NCI-H2227 (cell line): ENCODE results near the gene SH3RF3.

ENCODE experiments used
- DNase-seq: peaks from one replicate; lab custom pipeline; 2025; ENCODE audit not compliant: unreplicated experiment; lab: John Stamatoyannopoulos, UW

The SH3RF3 gene

DNA sequence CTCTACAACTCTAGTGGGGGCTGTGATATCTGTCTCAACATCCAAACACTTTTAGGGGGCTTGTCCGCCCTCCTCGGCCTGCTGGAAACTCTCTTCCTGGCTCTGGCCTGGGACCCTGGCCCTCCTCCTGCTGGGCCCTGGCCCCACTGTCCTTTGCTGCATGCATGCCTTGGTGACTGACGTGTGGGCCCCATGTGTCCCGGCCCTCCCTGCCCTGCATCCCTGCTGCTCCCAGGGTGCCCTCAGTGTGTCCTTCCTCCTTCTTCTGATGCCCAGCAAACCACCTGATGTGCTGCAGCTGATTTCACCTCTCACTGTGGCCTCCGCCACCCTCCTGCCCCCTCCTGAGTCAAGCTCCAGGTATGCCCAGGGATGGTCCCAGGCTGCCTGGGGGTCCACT, 383.1 kb downstream of the SH3RF3 start:
- DNase-seq: no peak

DNA sequence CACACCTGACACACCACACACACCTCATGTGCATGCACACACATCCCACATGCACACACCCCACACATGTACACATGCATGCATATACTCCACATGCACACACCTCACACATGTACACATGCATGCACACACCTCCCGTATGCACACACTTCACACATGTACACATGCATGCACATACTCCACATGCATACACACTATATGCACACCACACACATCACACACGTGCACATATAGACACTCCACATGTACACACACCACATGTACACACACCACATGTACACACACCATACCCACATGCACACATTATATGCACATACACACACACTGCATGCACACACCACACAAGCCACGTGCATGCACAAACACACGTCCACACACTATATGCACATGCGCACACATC, 384.2 kb downstream of the SH3RF3 start:
- DNase-seq: no peak

DNA sequence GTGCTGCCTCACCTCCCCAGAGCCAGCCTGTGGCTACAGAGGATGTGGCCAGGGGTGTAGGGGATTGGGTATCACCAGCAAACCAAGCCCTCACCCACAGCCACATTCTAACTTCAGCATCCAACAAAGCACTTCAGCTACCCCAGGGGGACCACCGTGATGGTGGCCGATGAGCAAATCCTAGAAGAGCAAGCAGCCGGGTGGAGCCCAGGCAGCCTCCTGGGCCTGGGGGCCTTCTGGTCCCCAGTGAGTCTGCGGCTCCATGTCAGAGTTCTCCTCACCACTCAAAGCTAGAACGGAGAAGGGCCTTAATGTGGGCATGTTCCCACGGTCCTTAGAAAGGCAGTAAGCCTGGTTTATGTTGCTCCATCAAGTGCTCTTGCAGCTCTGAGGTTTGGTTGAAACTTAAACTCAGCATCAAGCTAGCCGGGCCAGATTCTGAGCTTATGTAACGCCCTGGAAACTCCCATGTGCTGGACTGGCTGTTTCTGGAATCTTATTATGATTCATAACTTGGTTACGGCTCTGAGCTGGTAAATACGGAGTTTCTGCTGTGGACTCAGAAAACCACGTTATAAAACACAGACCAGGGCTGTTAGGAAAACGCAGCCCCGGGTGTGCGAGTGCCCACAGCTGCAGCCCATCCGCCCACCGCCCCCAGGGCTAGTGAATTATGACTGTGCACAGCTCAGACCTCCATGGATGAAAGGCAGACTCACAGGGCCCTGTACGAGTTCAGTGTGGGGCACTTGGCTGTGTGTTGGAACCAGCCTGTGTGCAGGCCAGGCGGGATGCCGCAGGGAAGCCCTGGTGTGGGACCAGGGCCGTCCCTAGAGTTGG, 385.0 kb downstream of the SH3RF3 start:
- DNase-seq: no peak

DNA sequence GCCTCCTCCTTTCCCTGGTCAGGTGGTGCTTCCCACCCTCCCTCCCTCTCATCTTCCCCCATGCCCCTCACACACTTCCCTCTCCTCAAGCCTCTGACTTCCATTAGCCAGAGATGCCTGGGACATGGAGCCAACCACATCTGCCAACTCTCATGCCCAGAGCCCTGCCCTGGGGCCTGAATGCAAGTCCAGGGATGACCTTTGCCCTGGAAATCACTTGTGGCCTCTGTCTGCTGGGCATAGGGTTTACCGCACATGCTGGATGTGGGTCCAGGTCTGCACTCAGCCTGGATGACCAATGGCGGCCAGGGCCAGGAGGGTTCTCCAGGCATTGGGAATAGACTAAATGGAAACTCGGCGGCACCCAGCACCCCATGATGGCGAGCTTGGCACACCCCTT, 385.9 kb downstream of the SH3RF3 start:
- DNase-seq: no peak

DNA sequence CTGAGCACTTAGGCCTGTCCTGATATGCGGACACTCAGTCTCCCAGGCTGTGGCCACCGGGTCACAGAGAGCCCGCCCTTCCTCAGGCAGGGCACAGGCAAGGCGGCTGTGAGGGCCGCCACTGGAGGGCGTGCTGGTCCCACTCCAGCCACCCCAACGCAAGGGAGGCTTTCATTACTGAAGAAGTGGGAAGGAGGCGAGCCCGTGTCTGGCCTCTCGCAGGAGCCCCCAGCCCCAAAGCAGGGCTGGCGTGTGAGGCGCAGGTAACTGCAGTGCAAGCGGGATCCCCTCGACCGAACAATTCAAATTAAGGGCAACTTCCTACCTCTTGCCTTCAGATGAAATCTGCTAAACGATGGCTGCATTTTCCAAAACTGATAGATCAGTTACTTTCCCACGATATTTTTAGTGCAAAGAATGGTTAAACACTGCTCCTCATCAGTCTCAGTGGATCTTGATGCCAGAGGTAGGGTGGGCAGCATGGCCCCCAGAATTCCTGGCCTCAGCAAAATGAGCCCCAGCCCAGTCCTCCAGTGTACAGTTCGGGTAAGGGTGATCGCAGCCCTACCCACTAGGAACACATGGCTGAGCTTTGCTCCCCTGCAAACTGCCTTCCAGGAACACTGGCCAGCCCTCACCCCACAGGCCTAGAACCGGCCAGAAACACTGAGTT, 387.6 kb downstream of the SH3RF3 start:
- DNase-seq: no peak

DNA sequence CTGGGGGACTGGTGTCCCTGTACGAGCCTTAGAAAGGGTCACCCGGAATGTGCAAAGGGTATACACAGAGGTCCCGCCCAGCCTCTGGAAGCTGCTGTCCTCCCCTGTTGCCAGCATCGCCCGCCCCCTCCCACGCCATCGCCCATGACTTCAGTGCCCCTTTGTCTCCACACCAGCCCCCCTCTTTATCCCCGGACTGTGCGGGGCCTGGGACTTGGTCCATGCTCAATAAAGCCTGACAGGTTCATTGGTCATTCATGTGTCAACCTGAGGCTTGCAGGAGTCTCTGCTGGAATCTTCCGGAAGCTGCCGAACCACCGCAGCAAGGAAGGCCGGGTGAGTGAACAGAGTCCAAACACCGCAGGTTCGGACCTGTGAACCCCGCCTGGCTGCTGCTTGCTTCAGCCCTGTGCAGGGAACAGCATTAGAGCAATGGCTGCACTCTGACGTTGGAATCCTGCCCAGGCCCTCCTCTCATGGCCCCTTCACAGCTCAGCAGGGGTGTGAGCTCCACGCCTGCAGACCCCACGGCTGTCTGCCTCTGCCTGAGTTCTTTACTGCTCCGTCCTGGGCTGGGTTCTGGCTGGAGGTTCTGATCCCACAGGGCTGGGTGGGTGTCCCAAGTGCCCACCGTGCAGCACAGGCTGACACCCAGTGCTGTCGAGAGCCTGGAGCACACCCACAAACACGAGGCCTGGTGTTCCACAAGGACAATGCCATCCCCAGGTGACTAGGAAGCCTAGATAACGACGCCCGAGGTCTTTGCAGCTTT, 388.3 kb downstream of the SH3RF3 start:
- no peak for DNase-seq

DNA sequence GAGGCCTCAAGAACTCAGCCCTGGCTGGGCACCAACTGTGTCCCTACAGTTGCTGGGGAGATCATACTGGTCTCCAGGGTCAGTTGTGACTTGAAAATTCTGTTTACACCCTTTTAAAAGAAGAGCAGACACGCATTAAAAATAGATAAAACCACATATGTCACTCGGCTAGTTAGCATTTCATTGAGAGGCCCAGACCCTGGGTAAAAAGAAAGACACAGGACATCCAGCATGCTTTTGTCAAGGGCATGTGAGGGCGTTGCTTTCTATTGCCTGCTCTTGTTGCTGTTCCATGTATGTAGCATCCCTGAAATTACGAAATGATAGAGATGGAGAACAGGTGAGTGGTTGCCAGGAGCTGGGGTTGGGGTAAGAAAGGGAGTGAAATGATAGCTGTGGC, 390.5 kb downstream of the SH3RF3 start:
- DNase-seq: no peak

DNA sequence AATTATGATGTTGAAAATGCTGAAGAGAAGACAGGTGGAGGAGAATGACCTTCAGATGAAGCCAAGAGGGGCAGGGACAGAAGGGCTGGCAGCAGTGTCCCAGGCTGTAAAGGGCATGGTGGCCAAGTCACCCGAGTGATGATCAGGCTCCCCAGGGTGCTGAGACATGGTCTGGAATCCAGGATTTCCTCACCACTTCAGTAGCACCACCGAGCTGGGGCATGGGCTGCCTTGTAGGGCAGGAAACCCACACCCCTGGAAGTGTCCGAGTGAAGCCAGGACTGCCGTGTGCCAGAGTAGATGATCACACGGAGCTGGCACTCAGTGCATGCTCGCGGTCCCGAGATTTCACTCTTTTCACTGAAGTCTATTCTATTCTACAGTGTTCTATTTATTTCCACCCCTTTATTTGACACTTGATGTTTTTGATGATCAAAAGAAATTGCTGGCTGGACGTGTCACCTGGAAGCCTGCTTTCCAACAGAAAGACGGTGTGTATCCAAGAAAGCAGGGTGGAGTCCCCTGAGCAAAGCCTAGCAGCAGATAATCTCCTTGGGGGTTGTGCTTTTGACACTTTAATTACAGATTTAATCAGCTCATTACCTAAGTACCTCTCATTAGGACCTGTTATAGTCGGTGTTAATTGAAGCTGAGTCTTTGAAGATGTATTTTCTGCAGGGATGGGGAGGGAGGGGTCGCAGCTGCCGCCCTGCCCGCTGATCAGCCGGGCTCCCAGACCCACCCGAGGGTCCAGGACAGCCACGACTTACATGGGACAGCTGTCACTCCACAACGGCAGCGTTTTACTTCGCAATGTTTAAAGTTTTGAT, 392.4 kb downstream of the SH3RF3 start:
- DNase-seq: no peak

DNA sequence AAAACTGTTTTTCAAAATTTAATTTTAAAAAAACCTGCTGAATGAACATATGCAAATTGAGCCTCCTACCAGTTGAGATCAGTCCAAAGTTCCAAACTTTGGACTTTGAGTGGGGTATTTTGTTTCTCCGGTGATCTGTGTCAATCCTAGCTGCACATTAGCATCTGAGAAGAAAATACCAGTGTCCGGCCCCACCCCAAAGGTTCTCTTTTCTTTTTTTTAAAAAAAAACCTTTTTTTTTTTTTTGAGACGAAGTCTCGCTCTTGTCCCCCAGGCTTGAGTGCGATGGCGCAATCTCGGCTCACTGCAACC, 393.0 kb downstream of the SH3RF3 start:
- no peak for DNase-seq

DNA sequence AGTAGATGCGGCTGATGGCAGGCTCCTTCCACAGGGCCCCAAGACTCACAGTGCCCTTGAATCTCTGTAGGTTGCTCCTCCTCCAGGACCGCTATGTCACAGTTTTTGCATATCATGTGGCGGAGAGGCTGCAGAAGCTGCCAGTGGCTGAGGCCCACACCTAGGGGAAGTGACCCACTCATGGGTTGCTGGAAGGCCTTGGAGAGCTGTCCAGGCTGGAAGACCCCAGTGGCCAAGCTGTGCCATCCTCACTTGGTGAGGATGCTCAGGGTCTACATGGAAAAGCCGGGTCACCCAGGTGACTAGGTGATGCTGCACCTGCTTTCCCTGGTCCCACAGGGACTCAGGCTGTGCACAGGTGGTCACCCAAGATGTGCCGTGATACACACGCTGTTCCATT, 394.1 kb downstream of the SH3RF3 start:
- no peak for DNase-seq

DNA sequence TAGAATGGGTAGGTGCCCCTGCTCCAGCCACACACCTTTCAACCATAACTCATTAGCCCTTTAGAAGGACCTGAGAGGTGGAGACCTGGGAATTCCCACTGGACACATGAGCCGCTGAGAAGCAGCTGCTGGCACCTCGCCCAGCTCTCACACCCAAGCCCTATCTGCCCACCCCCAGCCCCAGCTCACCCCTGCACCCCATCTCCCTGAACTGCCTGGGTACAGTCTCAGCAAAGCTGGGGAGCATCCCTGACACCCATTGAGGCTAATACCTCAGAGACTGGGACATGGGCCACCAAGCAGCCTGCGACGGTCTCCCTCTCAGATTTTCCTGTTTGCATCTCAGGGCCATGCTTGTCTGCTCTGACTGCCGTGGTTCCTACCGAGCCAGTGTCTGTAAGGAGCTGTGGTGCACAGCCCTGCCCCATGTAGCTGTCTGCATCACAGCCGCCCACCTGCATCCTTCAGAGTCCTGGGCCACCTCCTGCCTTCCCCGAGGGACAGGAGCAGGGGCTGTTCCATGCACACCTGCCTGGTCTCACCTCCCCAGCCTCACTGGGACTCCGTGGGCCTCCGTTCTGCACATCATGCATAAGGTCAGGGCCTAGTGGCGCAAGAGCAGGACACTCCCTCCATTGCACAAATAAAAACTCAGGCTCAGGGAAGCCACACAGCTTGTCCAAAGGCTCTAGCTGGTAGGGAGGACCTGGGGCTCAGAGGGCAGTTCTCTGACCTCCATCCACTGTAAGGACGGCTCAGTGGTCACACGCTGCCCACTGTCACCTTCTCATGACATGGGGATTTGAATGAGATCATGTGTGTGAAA, 394.7 kb downstream of the SH3RF3 start:
- DNase-seq: no peak

DNA sequence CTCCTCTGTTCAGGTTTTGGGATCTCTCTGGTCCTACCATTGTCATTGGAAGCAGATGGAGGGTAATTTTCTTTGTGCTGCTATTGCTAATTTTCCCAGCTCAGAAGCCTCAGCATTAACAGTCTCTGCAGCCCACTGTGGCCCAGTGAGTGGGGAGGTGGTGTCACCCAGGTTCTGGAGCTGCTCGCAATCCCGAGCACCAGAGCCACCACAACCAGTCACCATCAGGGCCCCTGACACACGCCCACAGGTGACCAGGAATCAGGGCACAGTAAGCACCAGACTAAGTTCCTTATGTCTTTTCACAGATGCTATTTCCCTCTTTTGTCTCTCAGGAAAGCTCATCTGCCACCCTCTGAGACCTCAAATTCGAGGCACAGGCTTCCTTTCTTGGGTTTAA, 396.8 kb downstream of the SH3RF3 start:
- no peak for DNase-seq

DNA sequence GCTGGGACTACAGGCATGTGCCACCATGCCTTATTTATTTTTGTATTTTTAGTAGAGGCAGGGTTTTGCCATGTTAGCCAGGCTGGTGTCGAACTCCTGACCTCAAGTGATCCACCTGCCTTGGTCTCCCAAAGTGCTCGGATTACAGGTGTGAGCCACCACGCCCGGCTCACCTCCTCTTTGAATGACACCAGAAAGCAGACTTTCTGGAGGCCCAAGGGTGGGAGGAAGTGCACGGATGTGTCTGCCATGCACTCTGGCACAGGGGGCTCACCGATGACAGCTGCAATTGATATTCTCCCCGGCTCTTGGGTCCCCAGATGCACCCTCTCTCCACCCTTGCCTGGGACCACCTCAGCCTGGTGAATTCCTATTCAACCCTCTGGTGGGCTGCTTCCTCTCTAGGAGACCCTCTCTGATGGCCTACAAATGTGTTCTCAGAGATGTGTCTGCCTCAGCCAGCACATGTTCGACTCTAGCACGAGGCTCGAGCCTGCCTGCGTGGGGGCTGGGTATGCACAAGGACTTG, 397.5 kb downstream of the SH3RF3 start:
- no peak for DNase-seq

DNA sequence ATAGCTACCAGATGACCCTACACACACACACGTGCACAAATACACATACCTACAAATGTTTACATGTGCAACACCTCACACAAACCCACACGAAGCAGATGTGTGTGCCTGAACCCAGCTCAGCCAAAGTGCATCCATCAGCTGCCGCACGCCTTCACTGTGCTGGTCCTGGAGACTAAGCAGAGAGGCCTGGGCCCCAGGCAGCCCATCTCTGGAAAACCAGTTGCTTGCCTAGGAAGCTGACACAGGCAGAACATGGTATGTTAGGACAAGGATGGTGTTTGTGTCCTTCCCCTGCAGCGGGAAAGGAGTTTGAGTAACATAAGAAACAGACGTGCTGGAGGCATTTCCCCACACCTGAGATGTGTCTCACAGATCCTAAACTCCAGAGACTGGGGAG, 398.1 kb downstream of the SH3RF3 start:
- DNase-seq: no peak

DNA sequence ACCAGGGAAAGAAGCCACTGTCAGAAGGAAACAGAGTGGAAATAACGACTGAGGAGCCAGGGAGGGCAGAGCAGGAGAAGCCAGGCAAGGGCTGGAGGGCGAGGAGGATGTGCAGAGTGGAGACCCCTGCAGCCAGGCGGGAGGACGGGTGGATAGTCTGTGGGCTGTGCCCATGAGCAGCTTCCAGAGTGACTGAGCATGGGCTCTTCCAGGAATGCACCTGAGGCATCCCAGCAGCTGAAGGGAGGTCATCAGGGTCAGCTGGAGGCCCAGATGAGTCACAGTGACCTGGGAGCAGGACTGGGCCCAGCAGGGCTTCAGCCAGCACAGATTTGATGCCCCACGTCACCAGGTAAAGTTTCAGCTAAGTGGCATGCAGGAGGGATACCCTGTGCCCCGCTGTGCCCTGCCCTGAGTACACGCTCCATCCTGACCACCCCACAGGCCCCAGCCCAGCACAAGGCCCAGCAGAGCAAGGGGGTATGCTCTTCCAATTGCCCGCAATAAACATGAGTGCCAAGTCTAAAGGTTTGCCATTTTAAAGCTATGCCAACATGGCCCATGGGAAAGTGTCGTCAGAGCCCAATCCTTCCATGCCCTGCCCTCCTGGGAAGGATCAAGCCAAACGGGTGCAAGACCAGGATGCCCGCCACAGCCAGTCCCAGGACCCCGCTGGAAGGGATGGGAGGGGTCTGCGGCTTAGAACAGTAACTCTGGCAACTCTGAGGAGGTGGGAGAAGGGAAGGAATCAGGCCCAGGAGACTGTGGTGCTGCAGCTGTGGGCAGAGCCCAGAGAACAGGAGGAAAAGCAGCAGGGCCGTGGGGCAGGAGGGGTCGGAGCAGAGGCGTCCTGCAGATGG, 399.1 kb downstream of the SH3RF3 start:
- no peak for DNase-seq

DNA sequence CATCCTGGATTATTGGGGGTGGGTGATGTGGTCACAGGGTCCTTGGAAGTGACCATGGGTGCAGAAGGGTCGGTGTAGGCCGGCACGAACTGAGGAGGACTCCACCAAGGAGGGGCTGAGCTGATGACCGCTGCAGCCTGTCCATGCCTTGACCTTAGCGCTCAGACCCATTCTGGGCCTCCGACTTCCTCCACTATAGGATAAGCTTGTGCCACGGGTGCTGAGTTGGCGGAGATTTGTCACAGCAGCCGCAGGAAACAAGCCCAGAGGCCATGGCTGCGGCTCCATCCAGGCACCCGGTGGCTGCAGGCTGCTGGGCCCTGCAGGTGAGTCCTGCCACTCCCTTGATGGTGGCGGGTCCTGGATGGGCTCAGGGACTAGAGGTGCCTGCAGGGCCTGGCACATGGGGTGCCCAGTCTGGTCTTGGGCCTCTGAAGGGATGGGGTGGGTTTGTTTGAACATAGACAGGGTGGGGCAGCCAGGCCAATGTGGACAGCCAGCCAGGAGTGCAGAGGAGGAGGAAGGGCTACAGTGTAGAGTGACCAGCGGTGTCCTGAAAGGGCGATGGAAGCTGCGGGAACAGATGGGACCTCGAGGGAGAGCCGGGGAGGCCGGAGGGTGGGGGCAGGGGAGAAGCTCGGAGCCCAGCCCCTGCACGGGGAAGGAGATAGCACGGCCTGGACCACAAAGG, 400.0 kb downstream of the SH3RF3 start:
- no peak for DNase-seq

DNA sequence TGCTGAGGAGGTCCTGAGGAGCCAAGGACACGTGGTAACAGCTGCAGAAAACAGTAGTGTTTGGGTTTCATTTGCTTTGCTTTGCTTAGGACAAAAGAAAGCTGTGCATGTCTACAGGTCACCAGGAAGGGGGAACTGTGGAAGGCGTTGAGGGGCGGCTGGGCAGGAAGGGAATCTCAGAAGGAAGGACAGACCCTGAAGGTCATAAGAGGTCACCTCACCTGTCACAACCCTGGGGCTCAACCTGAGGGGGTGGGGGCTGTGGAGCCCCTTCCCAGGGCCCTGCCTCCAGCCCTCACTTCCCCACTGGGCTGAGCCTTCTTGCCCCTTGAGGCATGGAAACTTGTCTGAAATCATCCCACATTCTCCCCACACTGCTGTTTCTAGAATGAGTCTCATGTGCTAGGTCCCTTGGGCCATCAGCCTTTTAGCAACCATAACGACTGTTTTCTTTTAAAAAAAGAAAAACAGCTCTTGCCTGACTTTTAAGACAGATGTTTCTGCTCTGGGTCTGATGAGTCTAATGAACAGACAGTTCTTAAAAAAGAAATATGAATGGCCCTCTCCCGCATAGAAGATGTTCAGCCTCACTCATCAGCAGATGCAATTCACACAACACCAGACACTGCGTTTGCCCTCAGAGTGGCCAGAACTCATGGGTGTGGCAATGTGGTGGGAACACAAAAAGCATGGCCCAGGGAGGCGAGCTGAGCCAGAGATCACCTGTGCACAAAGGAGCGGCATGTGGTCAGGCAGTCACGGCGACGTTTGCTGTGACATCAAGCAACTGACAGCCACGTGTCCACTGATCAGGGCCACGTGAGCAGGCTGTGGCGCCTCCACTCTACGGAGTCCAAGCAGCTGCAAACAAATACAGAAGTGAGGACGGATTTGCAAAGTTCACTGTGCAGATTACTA, 400.8 kb downstream of the SH3RF3 start:
- no peak for DNase-seq

DNA sequence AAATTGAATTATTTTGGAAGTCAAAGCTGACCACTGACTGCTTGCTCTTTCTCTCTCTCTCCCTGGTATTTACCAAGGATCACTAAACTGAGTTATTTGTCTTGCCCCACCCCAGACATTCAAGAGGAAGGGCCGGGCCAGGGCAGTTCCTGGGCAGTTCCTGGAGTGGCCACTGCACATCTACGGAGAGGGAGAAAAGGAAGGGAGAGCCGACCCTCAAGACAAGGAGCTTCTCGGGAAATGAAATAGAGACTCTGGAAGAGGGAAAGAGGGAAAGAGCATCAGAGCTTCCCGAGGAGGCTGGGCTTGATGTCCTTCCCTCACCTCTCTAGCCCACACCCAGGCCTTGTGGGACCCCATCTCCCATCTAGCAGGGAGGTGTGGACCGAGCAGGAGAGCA, 401.7 kb downstream of the SH3RF3 start:
- no peak for DNase-seq
